ENCODE results near the gene AXIN1. TPM values are rescaled to one million over a fixed set of nuclear protein-coding genes. Genes with fewer than 3 reads are reported as not detected.

The AXIN1 gene
- total RNA-seq, 1 experiment from 2014 or later = 50.3 TPM

- TF ChIP-seq ZNF532 (CRISPR knock-in tag; IDR thresholded peaks at IDR 0.05; ENCODE audit: borderline replicate concordance) (no peak), PRRX2 (CRISPR knock-in tag; IDR thresholded peaks at IDR 0.05) (no peak), E2F4 (CRISPR knock-in tag; IDR thresholded peaks at IDR 0.05; ENCODE audit: borderline replicate concordance, low read depth) (0 out of 2 replicates have a peak, but pooled peaks have one; percentile 49), SMAD4 (CRISPR knock-in tag; IDR thresholded peaks at IDR 0.05) (no peak), MAX (CRISPR knock-in tag; IDR thresholded peaks at IDR 0.05) (0 out of 2 replicates have a peak, but pooled peaks have one; percentile 19), NR3C1 (CRISPR knock-in tag; conservative IDR thresholded peaks at IDR 0.05; ENCODE audit: low read depth) (no peak), SOX15 (CRISPR knock-in tag; IDR thresholded peaks at IDR 0.05) (no peak), CDX4 (CRISPR knock-in tag; IDR thresholded peaks at IDR 0.05; ENCODE audit: borderline replicate concordance) (no peak), ELF4 (CRISPR knock-in tag; IDR thresholded peaks at IDR 0.05; ENCODE audit: low read depth) (no peak), ZNF138 (CRISPR knock-in tag; conservative IDR thresholded peaks at IDR 0.05) (no peak), FOXK1 (CRISPR knock-in tag; IDR thresholded peaks at IDR 0.05) (no peak), TP53 (CRISPR knock-in tag; IDR thresholded peaks at IDR 0.05) (peak; percentile 15; the same call in 1 of the 2 replicates)
- TF ChIP-seq, protein P1, sequence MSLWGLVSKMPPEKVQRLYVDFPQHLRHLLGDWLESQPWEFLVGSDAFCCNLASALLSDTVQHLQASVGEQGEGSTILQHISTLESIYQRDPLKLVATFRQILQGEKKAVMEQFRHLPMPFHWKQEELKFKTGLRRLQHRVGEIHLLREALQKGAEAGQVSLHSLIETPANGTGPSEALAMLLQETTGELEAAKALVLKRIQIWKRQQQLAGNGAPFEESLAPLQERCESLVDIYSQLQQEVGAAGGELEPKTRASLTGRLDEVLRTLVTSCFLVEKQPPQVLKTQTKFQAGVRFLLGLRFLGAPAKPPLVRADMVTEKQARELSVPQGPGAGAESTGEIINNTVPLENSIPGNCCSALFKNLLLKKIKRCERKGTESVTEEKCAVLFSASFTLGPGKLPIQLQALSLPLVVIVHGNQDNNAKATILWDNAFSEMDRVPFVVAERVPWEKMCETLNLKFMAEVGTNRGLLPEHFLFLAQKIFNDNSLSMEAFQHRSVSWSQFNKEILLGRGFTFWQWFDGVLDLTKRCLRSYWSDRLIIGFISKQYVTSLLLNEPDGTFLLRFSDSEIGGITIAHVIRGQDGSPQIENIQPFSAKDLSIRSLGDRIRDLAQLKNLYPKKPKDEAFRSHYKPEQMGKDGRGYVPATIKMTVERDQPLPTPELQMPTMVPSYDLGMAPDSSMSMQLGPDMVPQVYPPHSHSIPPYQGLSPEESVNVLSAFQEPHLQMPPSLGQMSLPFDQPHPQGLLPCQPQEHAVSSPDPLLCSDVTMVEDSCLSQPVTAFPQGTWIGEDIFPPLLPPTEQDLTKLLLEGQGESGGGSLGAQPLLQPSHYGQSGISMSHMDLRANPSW (CRISPR knock-in tag; conservative IDR thresholded peaks at IDR 0.05; ENCODE audit: low read depth) = no peak
- TF ChIP-seq, protein P2, sequence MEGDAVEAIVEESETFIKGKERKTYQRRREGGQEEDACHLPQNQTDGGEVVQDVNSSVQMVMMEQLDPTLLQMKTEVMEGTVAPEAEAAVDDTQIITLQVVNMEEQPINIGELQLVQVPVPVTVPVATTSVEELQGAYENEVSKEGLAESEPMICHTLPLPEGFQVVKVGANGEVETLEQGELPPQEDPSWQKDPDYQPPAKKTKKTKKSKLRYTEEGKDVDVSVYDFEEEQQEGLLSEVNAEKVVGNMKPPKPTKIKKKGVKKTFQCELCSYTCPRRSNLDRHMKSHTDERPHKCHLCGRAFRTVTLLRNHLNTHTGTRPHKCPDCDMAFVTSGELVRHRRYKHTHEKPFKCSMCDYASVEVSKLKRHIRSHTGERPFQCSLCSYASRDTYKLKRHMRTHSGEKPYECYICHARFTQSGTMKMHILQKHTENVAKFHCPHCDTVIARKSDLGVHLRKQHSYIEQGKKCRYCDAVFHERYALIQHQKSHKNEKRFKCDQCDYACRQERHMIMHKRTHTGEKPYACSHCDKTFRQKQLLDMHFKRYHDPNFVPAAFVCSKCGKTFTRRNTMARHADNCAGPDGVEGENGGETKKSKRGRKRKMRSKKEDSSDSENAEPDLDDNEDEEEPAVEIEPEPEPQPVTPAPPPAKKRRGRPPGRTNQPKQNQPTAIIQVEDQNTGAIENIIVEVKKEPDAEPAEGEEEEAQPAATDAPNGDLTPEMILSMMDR (IDR thresholded peaks at IDR 0.05) = no peak
These were observed 28.7 kb upstream of the AXIN1 start (continued) for GRCh38 chr16:381012-381788.

DNA sequence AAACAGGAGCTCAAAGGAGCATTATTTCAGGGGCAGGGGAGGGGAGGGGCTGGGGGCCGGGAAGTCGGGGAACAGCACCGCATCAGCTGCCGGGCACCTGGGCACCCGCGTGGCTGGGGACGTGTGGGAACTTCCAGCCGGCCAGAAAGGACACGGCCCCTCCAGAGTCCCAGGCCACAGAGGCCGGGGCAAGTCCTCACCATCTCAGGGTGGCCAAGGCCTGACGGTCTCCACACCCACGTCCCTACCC is 28.2 kb upstream of the AXIN1 start:
- ChIA-PET POLR2A (interaction anchor here (0.8 to 1.3 kb wide), 2 partner anchors 18 to 199 kb away, joined by 3 read pairs; no protein-coding TSS in a partner anchor), CTCF (interaction anchor here (0.6 to 2.6 kb wide), 9 partner anchors 9 to 196 kb away, joined by 3 to 13 read pairs (median 4); partner anchors contain the start of gene AXIN1)
- ATAC-seq = no peak
- TF ChIP-seq RELA (CRISPR knock-in tag; IDR thresholded peaks at IDR 0.05; ENCODE audit: borderline replicate concordance) (no peak), TEAD1 (CRISPR knock-in tag; IDR thresholded peaks at IDR 0.05) (no peak), MAX (CRISPR knock-in tag; IDR thresholded peaks at IDR 0.05) (no peak), E2F4 (CRISPR knock-in tag; IDR thresholded peaks at IDR 0.05; ENCODE audit: borderline replicate concordance, low read depth) (no peak), ETV6 (CRISPR knock-in tag; IDR thresholded peaks at IDR 0.05) (no peak), HMGA2 (CRISPR knock-in tag; IDR thresholded peaks at IDR 0.05) (no peak), GTF2I (CRISPR knock-in tag; conservative IDR thresholded peaks at IDR 0.05) (no peak), NR2C2 (CRISPR knock-in tag; IDR thresholded peaks at IDR 0.05) (no peak)
- TF ChIP-seq, protein P3, sequence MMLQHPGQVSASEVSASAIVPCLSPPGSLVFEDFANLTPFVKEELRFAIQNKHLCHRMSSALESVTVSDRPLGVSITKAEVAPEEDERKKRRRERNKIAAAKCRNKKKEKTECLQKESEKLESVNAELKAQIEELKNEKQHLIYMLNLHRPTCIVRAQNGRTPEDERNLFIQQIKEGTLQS (CRISPR knock-in tag; conservative IDR thresholded peaks at IDR 0.05) = no peak

More for the DNA sequence above, 28.2 kb upstream of the AXIN1 start:
- H3K4me3 Mint-ChIP-seq = peak overlapping the region; percentile 79
- no peaks in the 10 kb centered on the region for H3K9me3 Mint-ChIP-seq
- no peaks in the 10 kb centered on the region for H3K27me3 Mint-ChIP-seq (ENCODE audit: low read depth)
- H3K4me1 Mint-ChIP-seq = peaks cover 30% of the 10 kb centered on the region
- no peak for DNase-seq (ENCODE audit: low spot score)
- peaks cover 4% of the 10 kb centered on the region for H3K36me3 Mint-ChIP-seq
- H3K27ac Mint-ChIP-seq = no peak overlapping the region

All from WTC11 (cell line).